Stimulated activated CD8-positive, alpha-beta memory T cell treated with anti-CD3 and anti-CD28 coated beads, Interleukin-15, amount 100 ng/mL, for 4 hours (primary cell): ENCODE results near the gene FRMPD3.
"Not testable (repeated sequence)": the region's sequence is repeated elsewhere in the genome, so short reads cannot be mapped to it uniquely, and the experiment has no call there.

Experiments used
- DNase-seq, 2 donors: peaks; one replicate each; pipeline ENCODE4 v3.0.0-alpha.2; 2020; ENCODE audit warnings: low read depth in 2 of 2

FRMPD3 gene

GRCh38 chrX:107448998-107449835, at the start of gene FRMPD3:
FRMPD3 (plus strand) TSS chrX:107449652; CDS start chrX:107526589, 76,937 bp downstream.
- no peak for DNase-seq

- DNase-seq, result no peak
Measured at GRCh38 chrX:107420571-107420970, 28.9 kb upstream of the FRMPD3 start.

GRCh38 chrX:107421337-107421861, 28.1 kb upstream of the FRMPD3 start:
- DNase-seq, result no peak

- no peak for DNase-seq
Measured at GRCh38 chrX:107429090-107429489, 20.4 kb upstream of the FRMPD3 start.

GRCh38 chrX:107440187-107440586, 9.3 kb upstream of the FRMPD3 start:
- DNase-seq, result no peak

GRCh38 chrX:107440692-107441091, 8.8 kb upstream of the FRMPD3 start:
- DNase-seq, result no peak

GRCh38 chrX:107442914-107443527, 6.4 kb upstream of the FRMPD3 start:
- no peak for DNase-seq

- no peak for DNase-seq
Measured at GRCh38 chrX:107445146-107445545, 4.3 kb upstream of the FRMPD3 start.

- DNase-seq, result no peak
Measured at GRCh38 chrX:107445631-107446030, 3.8 kb upstream of the FRMPD3 start.

GRCh38 chrX:107447642-107448041, 1.8 kb upstream of the FRMPD3 start:
- no peak for DNase-seq

- DNase-seq, result no peak
Measured at GRCh38 chrX:107448625-107448997, 841 bp upstream of the FRMPD3 start.

- no peak for DNase-seq
Measured at GRCh38 chrX:107450823-107451509, 1.5 kb downstream of the FRMPD3 start.

- no peak for DNase-seq
Measured at GRCh38 chrX:107451731-107452130, 2.3 kb downstream of the FRMPD3 start.

- no peak for DNase-seq
Measured at GRCh38 chrX:107452581-107452980, 3.1 kb downstream of the FRMPD3 start.

GRCh38 chrX:107454302-107454701, 4.8 kb downstream of the FRMPD3 start:
- no peak for DNase-seq

GRCh38 chrX:107457289-107457688, 7.8 kb downstream of the FRMPD3 start:
- no peak for DNase-seq

- DNase-seq, result no peak
Measured at GRCh38 chrX:107465932-107466620, 16.6 kb downstream of the FRMPD3 start.

GRCh38 chrX:107467271-107467670, 17.8 kb downstream of the FRMPD3 start:
- DNase-seq, result no peak

- DNase-seq, result no peak
Measured at GRCh38 chrX:107470198-107470597, 20.7 kb downstream of the FRMPD3 start.

- DNase-seq, result no peak
Measured at GRCh38 chrX:107470971-107471370, 21.5 kb downstream of the FRMPD3 start.

- DNase-seq, result not testable (repeated sequence)
Measured at GRCh38 chrX:107471420-107471819, 22.0 kb downstream of the FRMPD3 start.

- no peak for DNase-seq
Measured at GRCh38 chrX:107477406-107477805, 28.0 kb downstream of the FRMPD3 start.
